Sigmoid colon (tissue), 7 donors: ENCODE data around the gene LEMD1. TPM values are rescaled to one million over a fixed set of nuclear protein-coding genes. Genes with fewer than 3 reads are reported as not detected.

Source experiments
- DNase-seq: peaks from one replicate; pipeline ENCODE4 v3.0.0-alpha.2; 2019
- H3K27ac ChIP-seq, 4 donors: fragments of 200-600 bp; sonication (generic); one replicate each; pipeline ENCODE4 v1.5.1; 2016 to 2019; ENCODE audit warnings: mild to moderate bottlenecking in 1 of 4
- H3K27me3 ChIP-seq, 3 donors: fragments of 200-600 bp; sonication (generic); one replicate each; pipeline ENCODE4 v1.5.1; 2019; ENCODE audit warnings: mild to moderate bottlenecking in 1 of 3
- H3K36me3 ChIP-seq, 4 donors: fragments of 200-600 bp; sonication (generic); one replicate each; pipeline ENCODE4 v1.5.1; 2016 to 2019
- H3K4me1 ChIP-seq, 4 donors: fragments of 200-600 bp; sonication (generic); one replicate each; pipeline ENCODE4 v1.5.1; 2017 to 2019
- H3K4me3 ChIP-seq, 4 donors: fragments of 200-600 bp; sonication (generic); one replicate each; pipeline ENCODE4 v1.5.1; 2017 to 2019; ENCODE audit warnings: mild to moderate bottlenecking in 2 of 4, moderate library complexity in 1 of 4
- H3K9me3 ChIP-seq, 4 donors: fragments of 200-600 bp in 3 of 4; sonication (generic) in 3 of 4; one replicate each; pipeline versions ENCODE4 v1.5.1 to v1.6.1; 2013 to 2019
- CTCF ChIP-seq, 4 experiments: fragments of 450-650 bp in 3 of 4; fragments of 200-600 bp in 1 of 4; IDR thresholded peaks; one replicate each; pipeline ENCODE4 v1.5.1; 2016 to 2019; ENCODE audit warnings: antibody characterized with exemption in 4 of 4, mild to moderate bottlenecking in 3 of 4, moderate library complexity in 2 of 4
- EP300 ChIP-seq, 4 donors: sonication (generic); formaldehyde crosslinking; IDR thresholded peaks; one replicate each; pipeline ENCODE4 v1.6.1; 2017; ENCODE audit warnings: antibody characterized with exemption in 4 of 4
- POLR2A ChIP-seq, 2 donors: fragments of 450-650 bp; IDR thresholded peaks; one replicate each; pipeline ENCODE4 v1.6.1; 2016; ENCODE audit warnings: antibody characterized with exemption in 2 of 2, mild to moderate bottlenecking in 2 of 2, moderate library complexity in 2 of 2
- POLR2AphosphoS5 ChIP-seq, 4 donors: sonication (generic); formaldehyde crosslinking; IDR thresholded peaks; one replicate each; pipeline ENCODE4 v1.6.1; 2017; ENCODE audit warnings: antibody characterized with exemption in 4 of 4
- WGBS, 2 donors: extraction: QIAGEN DNeasy Blood & Tissue Kit; methylation state at CpG; one replicate each; pipeline ENCODE4 v1.1.7; 2013; 5-methylcytosine and 5-hydroxymethylcytosine counted together
- intact Hi-C: fragments of 100-400 bp; cut with DNase I; formaldehyde crosslinking; loops from one replicate; pipeline ENCODE4 v1.15.1; 2023
- polyA plus RNA-seq, 3 donors: library from polyadenylated mRNA; stranded (reverse); fragments of 200-250 nt; gene quantifications; one replicate each; pipeline ENCODE4 v1.2.3, GENCODE V29; 2013
- total RNA-seq, 4 donors: library from RNA; depleted of rRNA; stranded (reverse); fragments of >200 nt; gene quantifications; one replicate each; pipeline ENCODE4 v1.1.0, GENCODE V29; 2016
- donor health status: healthy with polysubstance abuse.
- donor health status: Bipolar disorder and iron deficiency.
- donor health status: healthy.

LEMD1 gene
- total and polyA plus RNA-seq, 7 donors: 0.34 TPM; not detected in 6

GRCh38 chr1:205380882-205381281, 41.0 kb downstream of the LEMD1 start:
- H3K4me1 ChIP-seq: peaks cover 0 to 6% (median 4%) of the 10 kb centered on the region in 4 donors
- no peak for DNase-seq
- 44 to 67% methylated on average over 2 of the region's 2 CpGs for WGBS, 2 donors
- intact Hi-C loops: no loop called here
- no peaks in the 10 kb centered on the region for H3K36me3 ChIP-seq
- H3K9me3 ChIP-seq: no peaks in the 10 kb centered on the region
- TF ChIP-seq CTCF (IDR thresholded peaks at IDR 0.05): no peak
- TF ChIP-seq EP300 (IDR thresholded peaks at IDR 0.05): no peak
- TF ChIP-seq POLR2A (IDR thresholded peaks at IDR 0.05): no peak
- no peak for TF ChIP-seq POLR2AphosphoS5 (IDR thresholded peaks at IDR 0.05)
- H3K27me3 ChIP-seq: no peaks in the 10 kb centered on the region
- H3K4me3 ChIP-seq: no peak overlapping the region
- no peak overlapping the region for H3K27ac ChIP-seq

- Histone ChIP-seq H3K36me3 (no peaks in the 10 kb centered on the region), H3K4me3 (no peak overlapping the region), H3K27me3 (peaks cover 0 to 11% (median 0%) of the 10 kb centered on the region in 3 donors), H3K4me1 (peaks cover 0 to 17% (median 5%) of the 10 kb centered on the region in 4 donors), H3K27ac (no peak overlapping the region), H3K9me3 (no peaks in the 10 kb centered on the region)
- no peak for DNase-seq
- intact Hi-C loops: no loop called here
- 75 to 85% methylated on average over 8 of the region's 8 CpGs for WGBS, 2 donors
- TF ChIP-seq POLR2A (IDR thresholded peaks at IDR 0.05): no peak
- no peak for TF ChIP-seq CTCF (IDR thresholded peaks at IDR 0.05)
- TF ChIP-seq EP300 (IDR thresholded peaks at IDR 0.05): no peak
- TF ChIP-seq POLR2AphosphoS5 (IDR thresholded peaks at IDR 0.05): no peak
Observed at GRCh38 chr1:205379056-205379455, 42.8 kb downstream of the LEMD1 start.

- Histone ChIP-seq H3K27ac (no peak overlapping the region), H3K27me3 (peaks cover 0 to 25% (median 0%) of the 10 kb centered on the region in 3 donors), H3K36me3 (no peaks in the 10 kb centered on the region), H3K9me3 (no peaks in the 10 kb centered on the region), H3K4me3 (no peak overlapping the region), H3K4me1 (peaks cover 0 to 27% (median 11%) of the 10 kb centered on the region in 4 donors)
- no peak for DNase-seq
- TF ChIP-seq POLR2A (IDR thresholded peaks at IDR 0.05) (no peak), CTCF (IDR thresholded peaks at IDR 0.05) (no peak), EP300 (IDR thresholded peaks at IDR 0.05) (no peak)
- 90 to 95% methylated on average over 3 of the region's 3 CpGs for WGBS, 2 donors
- intact Hi-C loops: no loop called here
Observed at GRCh38 chr1:205377355-205377754, 44.5 kb downstream of the LEMD1 start.

- intact Hi-C loops: no loop called here
- peaks cover 0 to 27% (median 11%) of the 10 kb centered on the region in 4 donors for H3K4me1 ChIP-seq
- H3K27ac ChIP-seq: no peak overlapping the region
- H3K9me3 ChIP-seq: no peaks in the 10 kb centered on the region
- 40 to 65% methylated on average over 4 of the region's 4 CpGs for WGBS, 2 donors
- H3K27me3 ChIP-seq: peaks cover 0 to 26% (median 0%) of the 10 kb centered on the region in 3 donors
- no peak for TF ChIP-seq CTCF (IDR thresholded peaks at IDR 0.05)
- TF ChIP-seq POLR2AphosphoS5 (IDR thresholded peaks at IDR 0.05): no peak
- TF ChIP-seq EP300 (IDR thresholded peaks at IDR 0.05): no peak
- no peak for TF ChIP-seq POLR2A (IDR thresholded peaks at IDR 0.05)
- no peak for DNase-seq
- no peaks in the 10 kb centered on the region for H3K36me3 ChIP-seq
- no peak overlapping the region for H3K4me3 ChIP-seq
Observed at GRCh38 chr1:205376739-205377138, 45.1 kb downstream of the LEMD1 start.
